Measurements from ENCODE around the gene KCNA2.

DNA sequence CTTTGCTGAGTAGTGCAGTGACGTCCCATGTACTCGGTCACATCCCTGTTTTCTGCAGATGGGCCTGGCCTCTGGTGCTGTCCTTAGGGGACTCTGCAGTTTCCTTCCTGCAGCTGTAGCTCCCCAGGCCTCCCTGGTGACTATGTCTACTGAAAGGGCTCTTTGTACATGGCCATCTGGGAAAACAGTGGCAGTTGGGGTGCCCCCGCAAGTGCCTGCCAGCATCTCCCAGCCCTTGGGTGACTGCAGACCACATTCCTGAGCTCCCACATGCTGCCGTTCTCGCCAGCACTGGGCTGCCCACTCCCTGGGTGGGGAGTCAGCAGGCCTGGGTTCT lies 49.7 kb downstream of the KCNA2 start:
- TF ChIP-seq, protein P1, sequence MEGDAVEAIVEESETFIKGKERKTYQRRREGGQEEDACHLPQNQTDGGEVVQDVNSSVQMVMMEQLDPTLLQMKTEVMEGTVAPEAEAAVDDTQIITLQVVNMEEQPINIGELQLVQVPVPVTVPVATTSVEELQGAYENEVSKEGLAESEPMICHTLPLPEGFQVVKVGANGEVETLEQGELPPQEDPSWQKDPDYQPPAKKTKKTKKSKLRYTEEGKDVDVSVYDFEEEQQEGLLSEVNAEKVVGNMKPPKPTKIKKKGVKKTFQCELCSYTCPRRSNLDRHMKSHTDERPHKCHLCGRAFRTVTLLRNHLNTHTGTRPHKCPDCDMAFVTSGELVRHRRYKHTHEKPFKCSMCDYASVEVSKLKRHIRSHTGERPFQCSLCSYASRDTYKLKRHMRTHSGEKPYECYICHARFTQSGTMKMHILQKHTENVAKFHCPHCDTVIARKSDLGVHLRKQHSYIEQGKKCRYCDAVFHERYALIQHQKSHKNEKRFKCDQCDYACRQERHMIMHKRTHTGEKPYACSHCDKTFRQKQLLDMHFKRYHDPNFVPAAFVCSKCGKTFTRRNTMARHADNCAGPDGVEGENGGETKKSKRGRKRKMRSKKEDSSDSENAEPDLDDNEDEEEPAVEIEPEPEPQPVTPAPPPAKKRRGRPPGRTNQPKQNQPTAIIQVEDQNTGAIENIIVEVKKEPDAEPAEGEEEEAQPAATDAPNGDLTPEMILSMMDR (IDR thresholded peaks at IDR 0.05; ENCODE audit: low read depth, low read length, poor library complexity, severe bottlenecking): no peak
- no peak for TF ChIP-seq EZH2phosphoT487 (IDR thresholded peaks at IDR 0.05; ENCODE audit: borderline replicate concordance, low read length)

Measured in DOHH2 (cell line).